Measurements from ENCODE around the gene EPHB2.

EPHB2 gene

GRCh38 chr1:22844621-22845020, 134.0 kb downstream of the EPHB2 start:
- no peak for TF ChIP-seq CTCF (IDR thresholded peaks at IDR 0.05)
- H3K9me3 ChIP-seq, result no peaks in the 10 kb centered on the region
- peaks cover 34% of the 10 kb centered on the region for H3K27me3 ChIP-seq
- H3K27ac ChIP-seq, result no peak overlapping the region
- no peaks in the 10 kb centered on the region for H3K4me1 ChIP-seq (ENCODE audit: control insufficient read depth in 1 of 2, insufficient read depth in 1 of 2, low read depth in 1 of 2, low read length in 1 of 2)
- H3K4me3 ChIP-seq (ENCODE audit: low read depth in 1 of 2, low read length in 1 of 2), result no peak overlapping the region
- no peaks in the 10 kb centered on the region for H3K36me3 ChIP-seq

- no peaks in the 10 kb centered on the region for H3K9me3 ChIP-seq
- H3K27me3 ChIP-seq, result peaks cover 34% of the 10 kb centered on the region
Measured at GRCh38 chr1:22845398-22845935, 134.8 kb downstream of the EPHB2 start.

GRCh38 chr1:22846458-22846857, 135.8 kb downstream of the EPHB2 start:
- no peak overlapping the region for H3K4me3 ChIP-seq (ENCODE audit: low read depth in 1 of 2, low read length in 1 of 2)
- TF ChIP-seq CTCF (IDR thresholded peaks at IDR 0.05), result no peak
- no peaks in the 10 kb centered on the region for H3K36me3 ChIP-seq
- H3K4me1 ChIP-seq (ENCODE audit: control insufficient read depth in 1 of 2, insufficient read depth in 1 of 2, low read depth in 1 of 2, low read length in 1 of 2), result no peaks in the 10 kb centered on the region
- no peaks in the 10 kb centered on the region for H3K9me3 ChIP-seq
- no peak overlapping the region for H3K27ac ChIP-seq
- peaks cover 34% of the 10 kb centered on the region for H3K27me3 ChIP-seq

More at GRCh38 chr1:22845398-22845935, 134.8 kb downstream of the EPHB2 start:
- Histone ChIP-seq H3K27ac (no peak overlapping the region), H3K4me3 (ENCODE audit: low read depth in 1 of 2, low read length in 1 of 2) (no peak overlapping the region), H3K36me3 (no peaks in the 10 kb centered on the region), H3K4me1 (ENCODE audit: control insufficient read depth in 1 of 2, insufficient read depth in 1 of 2, low read depth in 1 of 2, low read length in 1 of 2) (no peaks in the 10 kb centered on the region)
- no peak for TF ChIP-seq CTCF (IDR thresholded peaks at IDR 0.05)

GRCh38 chr1:22847249-22847648, 136.6 kb downstream of the EPHB2 start:
- Histone ChIP-seq H3K27me3 (peaks cover 34% of the 10 kb centered on the region), H3K27ac (no peak overlapping the region), H3K9me3 (no peaks in the 10 kb centered on the region), H3K4me1 (ENCODE audit: control insufficient read depth in 1 of 2, insufficient read depth in 1 of 2, low read depth in 1 of 2, low read length in 1 of 2) (no peaks in the 10 kb centered on the region), H3K36me3 (no peaks in the 10 kb centered on the region), H3K4me3 (ENCODE audit: low read depth in 1 of 2, low read length in 1 of 2) (no peak overlapping the region)
- no peak for TF ChIP-seq CTCF (IDR thresholded peaks at IDR 0.05)

GRCh38 chr1:22847709-22848108, 137.1 kb downstream of the EPHB2 start:
- no peaks in the 10 kb centered on the region for H3K36me3 ChIP-seq
- H3K27me3 ChIP-seq, result peaks cover 30% of the 10 kb centered on the region
- no peak overlapping the region for H3K27ac ChIP-seq
- H3K4me1 ChIP-seq (ENCODE audit: control insufficient read depth in 1 of 2, insufficient read depth in 1 of 2, low read depth in 1 of 2, low read length in 1 of 2), result no peaks in the 10 kb centered on the region
- H3K9me3 ChIP-seq, result no peaks in the 10 kb centered on the region
- no peak overlapping the region for H3K4me3 ChIP-seq (ENCODE audit: low read depth in 1 of 2, low read length in 1 of 2)
- TF ChIP-seq CTCF (IDR thresholded peaks at IDR 0.05), result no peak

- H3K27ac ChIP-seq, result no peak overlapping the region
- no peak for TF ChIP-seq CTCF (IDR thresholded peaks at IDR 0.05)
- H3K36me3 ChIP-seq, result no peaks in the 10 kb centered on the region
- peaks cover 25% of the 10 kb centered on the region for H3K27me3 ChIP-seq
- no peak overlapping the region for H3K4me3 ChIP-seq (ENCODE audit: low read depth in 1 of 2, low read length in 1 of 2)
- H3K4me1 ChIP-seq (ENCODE audit: control insufficient read depth in 1 of 2, insufficient read depth in 1 of 2, low read depth in 1 of 2, low read length in 1 of 2), result no peaks in the 10 kb centered on the region
- no peaks in the 10 kb centered on the region for H3K9me3 ChIP-seq
Measured at GRCh38 chr1:22848405-22848804, 137.8 kb downstream of the EPHB2 start.
